ENCODE results near the gene LONRF2. TPM values are rescaled to one million over a fixed set of nuclear protein-coding genes. Genes with fewer than 3 reads are reported as not detected.

LONRF2 gene
- total and polyA plus RNA-seq, 2 of the 4 experiments (the other 2 are of a cell fraction), result 0.19 to 0.54 TPM

DNA sequence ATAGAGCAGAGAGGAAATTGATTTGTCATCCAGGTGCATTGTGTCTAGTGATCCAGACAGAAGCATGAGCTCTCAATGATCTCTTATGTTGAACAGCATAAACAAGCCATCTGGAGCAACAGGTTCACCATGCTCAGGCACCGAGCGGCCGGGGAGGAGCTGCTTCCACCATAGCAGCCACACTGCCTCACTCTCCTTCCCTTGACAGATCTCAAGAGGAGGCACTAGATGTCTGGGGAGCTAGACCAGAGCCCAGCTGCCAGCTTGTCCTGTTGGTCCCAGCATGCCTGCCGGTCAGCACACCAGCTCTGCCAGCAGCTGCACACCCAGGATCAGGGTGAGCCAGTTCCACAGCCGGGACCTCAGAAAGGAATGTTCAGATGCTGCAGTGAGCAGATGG is 17.5 kb upstream of the LONRF2 start:
- Histone ChIP-seq H3K9ac (ENCODE audit: low read depth, low read length) (no peak overlapping the region), H3K27ac (ENCODE audit: insufficient read depth, low read length) (no peak overlapping the region), H4K8ac (ENCODE audit: low read depth in 2 of 2, low read length in 2 of 2) (no peak overlapping the region), H4K91ac (ENCODE audit: insufficient read depth, low read depth, low read length) (no peak overlapping the region), H2BK120ac (ENCODE audit: low read depth, low read length) (no peak overlapping the region), H3K9me3 (ENCODE audit: control insufficient read depth, insufficient read depth, low read length) (no peaks in the 10 kb centered on the region), H2AK5ac (ENCODE audit: low read depth, low read length) (no peak overlapping the region), H2BK5ac (ENCODE audit: low read depth, low read length, poor library complexity, severe bottlenecking) (no peak overlapping the region), H3K4me3 (ENCODE audit: insufficient read depth, low read depth, low read length) (no peak overlapping the region), H3K79me1 (ENCODE audit: low read depth in 1 of 2, low read length in 2 of 2) (no peaks in the 10 kb centered on the region), H2BK20ac (ENCODE audit: low read depth, low read length) (no peak overlapping the region), H3K4ac (ENCODE audit: low read depth, low read length) (no peak overlapping the region), H2AFZ (replicated peaks; ENCODE audit: low read length, poor library complexity) (no peak overlapping the region), H3K4me1 (ENCODE audit: control insufficient read depth, insufficient read depth, low read length) (no peaks in the 10 kb centered on the region), H4K20me1 (ENCODE audit: insufficient read depth, low read length) (no peaks in the 10 kb centered on the region), H3K23ac (ENCODE audit: low read depth, low read length) (no peak overlapping the region), H3K18ac (ENCODE audit: low read depth, low read length) (no peak overlapping the region), H3K27me3 (ENCODE audit: control insufficient read depth, insufficient read depth, low read length) (peaks cover 33% of the 10 kb centered on the region), H3K9me1 (ENCODE audit: insufficient read depth, low read length) (no peaks in the 10 kb centered on the region), H3K56ac (ENCODE audit: extremely low read depth, insufficient read depth, low read length) (no peak overlapping the region), H2AK9ac (replicated peaks; ENCODE audit: low read depth, low read length, poor library complexity) (no peak overlapping the region), H3K4me2 (ENCODE audit: low read depth, low read length) (no peak overlapping the region), H3K14ac (replicated peaks; ENCODE audit: low read depth, low read length) (no peak overlapping the region), H3K36me3 (ENCODE audit: control insufficient read depth, insufficient read depth, low read length) (no peaks in the 10 kb centered on the region), H4K5ac (ENCODE audit: low read depth, low read length) (no peak overlapping the region), H2BK15ac (ENCODE audit: low read depth, low read length) (no peak overlapping the region)
- dilution Hi-C loops (cut with HindIII; ENCODE audit: low sequenced_read_pairs, unreplicated experiment) (no loop called here), in situ Hi-C loops (cut with MboI; ENCODE audit: low sequenced_read_pairs) (no loop called here), intact Hi-C loops (cut with micrococcal nuclease) (no loop called here)
- WGBS, 2 experiments (ENCODE audit: extremely low coverage in 2 of 2, insufficient read length in 1 of 2), result no CpG with 5 or more reads among the region's 5 CpGs
- no TSS peak for BruUV-seq (replicated peaks)
- POLR2A ChIA-PET (ENCODE audit: unreplicated experiment), result no interaction called here
- ATAC-seq (ENCODE audit: low read depth) (no peak), DNase-seq (no peak)
- TF ChIP-seq, protein P1, sequence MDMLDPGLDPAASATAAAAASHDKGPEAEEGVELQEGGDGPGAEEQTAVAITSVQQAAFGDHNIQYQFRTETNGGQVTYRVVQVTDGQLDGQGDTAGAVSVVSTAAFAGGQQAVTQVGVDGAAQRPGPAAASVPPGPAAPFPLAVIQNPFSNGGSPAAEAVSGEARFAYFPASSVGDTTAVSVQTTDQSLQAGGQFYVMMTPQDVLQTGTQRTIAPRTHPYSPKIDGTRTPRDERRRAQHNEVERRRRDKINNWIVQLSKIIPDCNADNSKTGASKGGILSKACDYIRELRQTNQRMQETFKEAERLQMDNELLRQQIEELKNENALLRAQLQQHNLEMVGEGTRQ (IDR thresholded peaks at IDR 0.05; ENCODE audit: low read depth, low read length), result no peak
- TF ChIP-seq RCOR1 (IDR thresholded peaks at IDR 0.05; ENCODE audit: insufficient replicate concordance, low read length), result no peak
- no peak for TF ChIP-seq CHD1 (IDR thresholded peaks at IDR 0.05; ENCODE audit: low read depth, low read length)
- TF ChIP-seq NFE2L2 (IDR thresholded peaks at IDR 0.05; ENCODE audit: low read depth, low read length), result no peak
- TF ChIP-seq, protein P2, sequence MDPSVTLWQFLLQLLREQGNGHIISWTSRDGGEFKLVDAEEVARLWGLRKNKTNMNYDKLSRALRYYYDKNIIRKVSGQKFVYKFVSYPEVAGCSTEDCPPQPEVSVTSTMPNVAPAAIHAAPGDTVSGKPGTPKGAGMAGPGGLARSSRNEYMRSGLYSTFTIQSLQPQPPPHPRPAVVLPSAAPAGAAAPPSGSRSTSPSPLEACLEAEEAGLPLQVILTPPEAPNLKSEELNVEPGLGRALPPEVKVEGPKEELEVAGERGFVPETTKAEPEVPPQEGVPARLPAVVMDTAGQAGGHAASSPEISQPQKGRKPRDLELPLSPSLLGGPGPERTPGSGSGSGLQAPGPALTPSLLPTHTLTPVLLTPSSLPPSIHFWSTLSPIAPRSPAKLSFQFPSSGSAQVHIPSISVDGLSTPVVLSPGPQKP (IDR thresholded peaks at IDR 0.05; ENCODE audit: borderline replicate concordance, low read depth, low read length), result no peak
- no peak for TF ChIP-seq MAZ (IDR thresholded peaks at IDR 0.05; ENCODE audit: borderline replicate concordance, low read depth, low read length)
- TF ChIP-seq FOS (IDR thresholded peaks at IDR 0.05; ENCODE audit: low read depth, low read length), result no peak
- TF ChIP-seq POLR2A (IDR thresholded peaks at IDR 0.05; ENCODE audit: low read depth, low read length), result no peak
- TF ChIP-seq BHLHE40 (IDR thresholded peaks at IDR 0.05; ENCODE audit: low read depth, low read length), result no peak
- CTCF ChIA-PET, result no interaction called here

All from IMR-90 (cell line).